Measurements from ENCODE around the gene TRMO.

Gene TRMO

DNA sequence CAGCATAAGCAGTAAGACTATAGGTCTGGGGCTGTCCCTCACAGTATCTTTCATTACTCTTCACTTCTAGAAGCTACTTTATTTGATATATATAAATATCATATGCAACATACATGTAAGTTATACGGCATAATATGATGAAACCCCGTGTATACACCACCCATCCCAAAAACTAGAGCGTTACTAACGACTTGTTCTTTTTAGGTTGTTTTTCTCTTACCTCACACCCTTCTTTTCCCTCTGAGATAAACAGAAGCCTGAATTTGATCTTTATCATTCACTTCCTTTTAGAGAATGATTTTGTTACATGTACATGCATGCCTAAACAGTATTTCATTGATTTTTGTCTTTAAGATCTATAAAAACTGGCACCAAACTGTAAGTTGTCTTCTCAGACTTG is 3.7 kb downstream of the TRMO start:
- DNase-seq (ENCODE audit: extremely low read depth, low read depth): no peak
- TF ChIP-seq, protein P1, sequence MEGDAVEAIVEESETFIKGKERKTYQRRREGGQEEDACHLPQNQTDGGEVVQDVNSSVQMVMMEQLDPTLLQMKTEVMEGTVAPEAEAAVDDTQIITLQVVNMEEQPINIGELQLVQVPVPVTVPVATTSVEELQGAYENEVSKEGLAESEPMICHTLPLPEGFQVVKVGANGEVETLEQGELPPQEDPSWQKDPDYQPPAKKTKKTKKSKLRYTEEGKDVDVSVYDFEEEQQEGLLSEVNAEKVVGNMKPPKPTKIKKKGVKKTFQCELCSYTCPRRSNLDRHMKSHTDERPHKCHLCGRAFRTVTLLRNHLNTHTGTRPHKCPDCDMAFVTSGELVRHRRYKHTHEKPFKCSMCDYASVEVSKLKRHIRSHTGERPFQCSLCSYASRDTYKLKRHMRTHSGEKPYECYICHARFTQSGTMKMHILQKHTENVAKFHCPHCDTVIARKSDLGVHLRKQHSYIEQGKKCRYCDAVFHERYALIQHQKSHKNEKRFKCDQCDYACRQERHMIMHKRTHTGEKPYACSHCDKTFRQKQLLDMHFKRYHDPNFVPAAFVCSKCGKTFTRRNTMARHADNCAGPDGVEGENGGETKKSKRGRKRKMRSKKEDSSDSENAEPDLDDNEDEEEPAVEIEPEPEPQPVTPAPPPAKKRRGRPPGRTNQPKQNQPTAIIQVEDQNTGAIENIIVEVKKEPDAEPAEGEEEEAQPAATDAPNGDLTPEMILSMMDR (IDR thresholded peaks at IDR 0.05; ENCODE audit: low read depth, low read length, missing control alignments): no peak

DNA sequence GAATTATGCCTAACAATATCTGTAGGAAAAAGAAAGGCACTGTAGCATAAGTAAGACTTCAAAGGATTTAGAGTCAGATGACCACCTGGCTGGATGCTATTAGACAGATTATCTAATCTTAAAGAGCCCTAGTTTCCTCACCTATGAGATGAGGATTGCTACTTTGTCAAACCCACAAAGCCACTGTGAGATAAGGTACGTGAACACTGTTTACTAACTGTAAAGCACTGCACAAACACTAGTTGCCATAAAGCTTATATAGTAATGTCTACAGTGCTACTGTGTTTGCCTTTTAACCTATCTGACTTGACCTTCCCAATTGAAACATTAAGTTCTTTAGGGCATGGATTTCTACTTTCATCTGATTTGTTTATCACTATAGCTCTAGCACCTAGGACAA is 10.3 kb downstream of the TRMO start:
- no peak overlapping the region for H3K4me3 ChIP-seq (replicated peaks; ENCODE audit: low read depth, low read length)
- TF ChIP-seq, protein P1 (IDR thresholded peaks at IDR 0.05; ENCODE audit: low read depth, low read length, missing control alignments): no peak
- no peak for DNase-seq (ENCODE audit: extremely low read depth, low read depth)

More for the DNA sequence above, 3.7 kb downstream of the TRMO start:
- H3K4me3 ChIP-seq (replicated peaks; ENCODE audit: low read depth, low read length): no peak overlapping the region

DNA sequence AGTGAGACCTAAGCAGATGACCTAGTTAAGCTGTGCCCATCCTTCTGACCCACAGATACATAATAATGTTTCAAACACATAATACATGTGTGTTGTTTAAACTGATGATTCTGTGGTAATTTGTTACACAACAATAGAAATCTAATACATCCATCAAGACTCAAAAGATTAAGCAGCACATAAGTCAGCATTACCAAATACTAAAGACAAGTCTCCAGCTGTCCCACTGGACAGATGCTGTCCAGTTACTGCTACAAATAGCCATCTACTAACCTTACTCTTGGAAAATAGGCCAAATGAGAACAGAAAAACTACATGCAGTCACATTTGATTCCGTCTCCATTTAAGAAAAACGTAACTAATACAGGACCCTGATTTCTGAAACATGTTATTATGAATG is 10.8 kb downstream of the TRMO start:
- TF ChIP-seq, protein P1 (IDR thresholded peaks at IDR 0.05; ENCODE audit: low read depth, low read length, missing control alignments): no peak
- no peak for DNase-seq (ENCODE audit: extremely low read depth, low read depth)
- no peak overlapping the region for H3K4me3 ChIP-seq (replicated peaks; ENCODE audit: low read depth, low read length)

DNA sequence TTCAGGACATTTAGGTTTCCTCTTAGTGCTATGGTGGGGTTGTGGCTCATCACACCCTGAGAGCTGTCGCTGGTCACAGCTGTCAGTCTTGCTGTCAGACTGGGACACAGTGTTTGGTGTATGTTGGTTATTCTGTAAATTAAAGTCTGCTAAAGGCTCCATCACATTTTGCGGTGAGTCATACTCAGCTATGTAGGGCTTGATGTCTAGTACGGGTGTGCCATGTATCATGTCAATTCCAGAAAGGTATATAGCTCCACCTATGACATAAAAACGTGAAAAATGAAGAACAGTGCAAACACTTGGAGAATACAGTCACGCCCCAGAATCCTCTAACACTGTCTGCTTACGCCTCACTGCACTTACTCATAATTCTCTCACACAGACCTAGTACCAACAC is 11.9 kb downstream of the TRMO start:
- H3K4me3 ChIP-seq (replicated peaks; ENCODE audit: low read depth, low read length): no peak overlapping the region
- no peak for DNase-seq (ENCODE audit: extremely low read depth, low read depth)
- TF ChIP-seq, protein P1 (IDR thresholded peaks at IDR 0.05; ENCODE audit: low read depth, low read length, missing control alignments): no peak

DNA sequence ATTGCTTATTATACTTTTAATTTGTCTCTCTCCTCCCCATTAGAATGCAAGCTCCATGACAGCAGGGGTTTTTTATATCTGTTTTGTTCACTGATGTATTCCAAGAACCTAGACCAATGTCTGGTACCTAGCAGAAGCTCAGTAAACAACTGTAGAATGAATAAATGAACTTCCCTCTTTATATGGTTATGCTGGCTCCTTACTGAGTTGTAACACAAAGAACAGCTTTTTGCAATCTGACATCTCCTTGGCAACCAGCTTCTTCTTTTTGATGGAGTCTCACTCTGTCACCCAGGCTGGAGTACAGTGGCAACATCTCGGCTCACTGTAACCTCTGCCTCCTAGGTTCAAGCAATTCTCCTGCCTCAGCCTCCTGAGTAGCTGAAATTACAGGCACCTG is 13.6 kb downstream of the TRMO start:
- no peak overlapping the region for H3K4me3 ChIP-seq (replicated peaks; ENCODE audit: low read depth, low read length)
- TF ChIP-seq, protein P1 (IDR thresholded peaks at IDR 0.05; ENCODE audit: low read depth, low read length, missing control alignments): no peak
- DNase-seq (ENCODE audit: extremely low read depth, low read depth): no peak

DNA sequence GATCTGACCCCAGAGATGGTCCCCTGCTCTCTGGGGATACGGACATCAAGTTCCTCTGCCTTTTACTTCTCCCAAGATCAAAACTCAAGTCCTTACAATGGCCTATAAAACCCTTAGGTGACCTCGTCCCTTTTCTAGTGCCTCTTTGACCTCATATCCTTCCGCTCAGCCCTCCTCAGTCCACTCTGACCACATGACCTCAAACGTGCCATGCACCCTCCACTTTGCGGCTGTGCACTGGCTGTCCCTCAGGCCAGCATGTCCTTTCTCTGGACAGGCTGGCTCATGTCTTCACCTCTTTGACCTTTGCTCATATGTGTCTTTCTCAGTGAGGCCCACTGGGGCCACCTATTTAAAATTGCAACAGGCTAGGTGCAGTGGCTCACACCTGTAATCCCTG is 14.7 kb downstream of the TRMO start:
- TF ChIP-seq, protein P1 (IDR thresholded peaks at IDR 0.05; ENCODE audit: low read depth, low read length, missing control alignments): no peak
- H3K4me3 ChIP-seq (replicated peaks; ENCODE audit: low read depth, low read length): no peak overlapping the region

DNA sequence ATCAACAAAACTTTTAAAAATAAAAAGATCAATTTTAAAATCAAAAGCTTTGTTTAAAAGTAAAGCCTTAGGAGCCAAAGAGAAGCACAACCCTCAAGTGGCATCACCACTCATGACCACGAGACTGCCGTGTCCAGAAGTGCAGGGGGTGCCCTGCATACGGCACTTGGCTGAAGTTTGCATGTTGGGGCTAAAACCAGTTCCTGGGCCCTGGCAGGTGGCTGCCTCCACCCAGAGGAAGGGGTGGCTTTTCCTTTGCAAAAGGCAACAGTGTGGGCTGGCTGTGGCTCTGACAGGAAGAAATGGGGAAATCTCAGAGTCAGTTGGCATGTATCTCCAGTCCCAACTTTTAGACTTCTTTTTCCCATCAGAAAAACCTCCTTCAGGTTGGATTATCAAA is 15.3 kb downstream of the TRMO start:
- H3K4me3 ChIP-seq (replicated peaks; ENCODE audit: low read depth, low read length): no peak overlapping the region
- TF ChIP-seq, protein P1 (IDR thresholded peaks at IDR 0.05; ENCODE audit: low read depth, low read length, missing control alignments): no peak
- no peak for DNase-seq (ENCODE audit: extremely low read depth, low read depth)

More for the DNA sequence above, 14.7 kb downstream of the TRMO start:
- no peak for DNase-seq (ENCODE audit: extremely low read depth, low read depth)

Measured in HFF-Myc (cell line).